ENCODE measurements around the gene ABHD16A. TPM values are rescaled to one million over a fixed set of nuclear protein-coding genes. Genes with fewer than 3 reads are reported as not detected.

Gene ABHD16A
- total RNA-seq, 2 donors from 2014 or later, result 38.3 to 39.4 TPM

DNA sequence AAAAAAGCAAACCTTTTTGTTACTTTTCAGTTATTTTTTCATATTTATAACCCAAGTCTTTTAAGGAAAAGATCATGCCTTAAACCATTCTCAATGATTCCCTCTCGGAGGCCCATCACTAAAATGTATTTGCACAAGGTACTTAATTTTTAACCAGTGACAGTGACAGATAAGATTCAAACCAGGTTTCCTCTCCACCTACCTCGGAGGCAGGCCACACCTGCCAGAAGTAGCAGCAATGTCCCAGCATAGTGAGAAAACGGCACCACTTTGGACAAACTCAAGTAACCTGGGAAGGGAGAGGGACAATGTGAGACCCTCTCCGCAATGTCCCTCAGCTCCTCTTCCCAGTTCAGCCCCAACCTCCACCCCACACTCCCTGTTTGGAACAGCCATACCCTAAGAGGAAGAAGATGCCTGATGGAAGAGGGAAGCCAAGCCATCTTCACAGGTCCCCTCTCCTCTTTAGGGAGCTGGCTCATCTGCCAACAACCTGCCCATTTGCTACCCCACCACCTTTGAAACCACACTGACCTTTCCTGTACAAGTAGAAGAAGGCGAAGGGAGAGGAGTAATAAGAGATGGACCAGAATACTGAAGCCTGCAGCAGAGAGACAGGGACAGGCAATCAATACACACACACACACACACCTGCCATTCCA lies 2.3 kb downstream of the ABHD16A start:
- intact Hi-C loops (cut with DNase I), result no loop called here
- no peak for DNase-seq (ENCODE audit: low spot score)

GRCh38 chr6:31697555-31697954 lies 5.6 kb downstream of the ABHD16A start:
- DNase-seq (ENCODE audit: low spot score), result no peak
- intact Hi-C loops (cut with DNase I), result no loop called here

DNA sequence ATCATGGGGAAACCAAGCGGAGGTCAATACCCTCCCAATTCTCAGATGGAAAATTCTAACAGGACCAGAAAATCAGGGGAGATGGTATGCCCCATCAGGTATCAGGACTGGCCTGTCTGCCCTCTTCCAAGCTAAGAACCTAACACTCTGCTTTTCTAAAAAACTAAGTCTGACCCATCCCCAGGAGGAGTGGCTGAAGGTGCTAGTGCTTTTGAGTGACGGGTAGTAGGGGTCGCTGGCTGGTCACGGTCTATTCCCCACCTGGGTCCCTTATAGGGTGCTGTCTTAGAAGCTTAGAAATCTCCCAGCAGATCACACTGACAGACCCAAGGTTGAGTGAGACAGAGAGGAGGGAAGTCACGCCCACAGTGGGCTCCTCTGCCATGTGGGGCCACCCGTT lies 9.6 kb downstream of the ABHD16A start:
- intact Hi-C loops (cut with DNase I), result no loop called here
- DNase-seq (ENCODE audit: low spot score), result no peak

- intact Hi-C loops (cut with DNase I), result no loop called here
Measured at GRCh38 chr6:31692886-31693285, 10.2 kb downstream of the ABHD16A start.

GRCh38 chr6:31692353-31692752 lies 10.8 kb downstream of the ABHD16A start:
- intact Hi-C loops (cut with DNase I), result no loop called here
- no peak for DNase-seq (ENCODE audit: low spot score)

More at GRCh38 chr6:31692886-31693285, 10.2 kb downstream of the ABHD16A start:
- no peak for DNase-seq (ENCODE audit: low spot score)

DNA sequence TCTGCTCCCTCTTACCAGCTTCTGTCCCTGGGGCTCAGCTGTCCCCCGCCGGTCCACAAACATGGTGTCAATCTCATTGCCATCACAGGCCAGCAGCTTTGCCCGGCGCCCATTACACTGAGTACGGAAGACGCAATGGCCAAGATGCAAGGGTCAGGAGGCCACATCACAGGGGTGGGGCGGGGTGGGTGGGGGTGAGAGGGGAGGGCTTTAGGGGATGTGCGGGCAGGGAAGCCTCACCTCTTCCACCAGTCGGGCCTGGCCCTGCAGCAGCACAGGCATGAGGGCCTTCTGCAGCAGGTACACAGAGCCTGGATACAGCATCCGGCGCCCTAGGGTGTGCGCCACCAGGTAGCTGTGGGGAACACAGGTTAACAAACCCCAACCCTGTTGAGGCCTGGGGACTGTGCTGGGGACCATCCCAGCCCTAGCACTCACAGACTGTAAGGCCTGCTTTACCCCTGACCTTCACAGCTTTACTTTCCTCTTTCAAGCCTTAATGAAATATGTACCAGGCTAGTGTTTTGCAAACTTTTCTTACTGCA lies 11.5 kb downstream of the ABHD16A start:
- DNase-seq (ENCODE audit: low spot score), result peak; percentile 76
- intact Hi-C loops (cut with DNase I), result no loop called here

DNA sequence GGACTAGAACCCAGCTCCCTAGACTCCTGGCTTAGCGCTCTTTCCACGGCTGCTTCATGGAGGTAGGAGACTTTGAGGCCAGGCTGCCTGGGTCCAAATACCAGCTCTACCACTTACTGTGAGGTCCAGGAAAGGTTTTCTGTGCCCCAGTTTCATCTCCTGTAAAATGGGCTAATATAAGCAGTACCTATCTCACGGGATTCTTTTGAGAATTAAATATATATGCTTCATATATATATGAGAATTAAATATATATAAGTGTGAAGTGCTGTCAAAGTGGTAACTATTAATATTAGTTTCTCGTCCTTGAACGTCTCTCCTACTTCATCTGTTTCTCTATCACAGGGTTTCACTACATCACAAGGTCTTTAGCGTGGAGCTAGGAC lies 12.1 kb downstream of the ABHD16A start:
- intact Hi-C loops (cut with DNase I), result no loop called here
- DNase-seq (ENCODE audit: low spot score), result no peak

- intact Hi-C loops (cut with DNase I), result no loop called here
- peak; percentile 66 for DNase-seq (ENCODE audit: low spot score)
Measured at GRCh38 chr6:31690231-31691077, 12.7 kb downstream of the ABHD16A start.

DNA sequence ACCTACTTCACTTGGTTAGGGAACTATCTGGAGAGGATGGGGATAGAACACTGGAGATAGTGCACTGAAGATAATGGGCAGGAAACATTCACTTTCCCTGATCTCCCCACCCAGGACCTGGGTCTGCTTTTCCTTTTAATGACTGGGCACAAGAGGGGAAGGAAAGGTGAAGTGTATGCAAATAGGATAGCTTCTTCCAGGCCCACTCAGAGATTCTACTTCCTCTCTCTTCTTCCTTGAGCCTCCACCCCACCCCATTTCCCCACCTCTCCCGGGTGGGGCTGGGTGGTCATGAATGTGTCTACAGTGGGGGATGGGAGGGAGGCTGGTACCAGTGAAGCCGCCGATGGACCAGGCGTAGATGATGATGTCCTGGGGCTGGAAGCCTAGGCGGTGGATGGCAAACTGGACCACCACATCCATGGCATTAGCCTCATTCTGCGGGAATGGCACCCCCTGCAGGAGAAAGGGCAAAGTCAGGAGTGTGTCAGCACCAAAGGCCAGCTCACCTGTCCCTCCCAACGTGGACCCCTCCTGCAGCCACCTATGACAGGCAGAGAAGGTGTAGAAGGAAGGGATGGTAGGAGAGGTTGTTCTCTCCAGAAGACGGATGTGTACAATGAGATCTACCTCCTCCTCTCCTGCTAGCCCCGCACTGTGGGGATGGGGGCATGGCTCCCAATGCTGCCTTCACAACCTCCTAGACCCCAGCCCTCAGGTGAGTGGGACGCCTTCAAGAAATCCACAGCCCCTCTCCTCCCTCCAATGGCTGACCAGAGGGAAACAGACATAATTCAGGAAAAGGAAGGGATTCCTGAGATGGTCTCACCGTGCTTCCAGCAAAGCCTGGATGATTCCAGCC lies 13.6 kb downstream of the ABHD16A start:
- DNase-seq (ENCODE audit: low spot score), result no peak
- intact Hi-C loops (cut with DNase I), result loop anchor here in 1 of 2 donors (10.0 kb wide), 1 partner anchor 145 kb away; no protein-coding TSS in a partner anchor

GRCh38 chr6:31687860-31688693 lies 15.0 kb downstream of the ABHD16A start:
- intact Hi-C loops (cut with DNase I), result loop anchor here in 1 of 2 donors (10.0 kb wide), 1 partner anchor 147 kb away; no protein-coding TSS in a partner anchor
- DNase-seq (ENCODE audit: low spot score), result peak; percentile 64

GRCh38 chr6:31687321-31687720 lies 15.8 kb downstream of the ABHD16A start:
- intact Hi-C loops (cut with DNase I), result loop anchor here in 1 of 2 donors (10.0 kb wide), 1 partner anchor 147 kb away; no protein-coding TSS in a partner anchor

GRCh38 chr6:31686483-31686882 lies 16.6 kb downstream of the ABHD16A start:
- intact Hi-C loops (cut with DNase I), result loop anchor here in 1 of 2 donors (10.0 kb wide), 1 partner anchor 148 kb away; no protein-coding TSS in a partner anchor
- no peak for DNase-seq (ENCODE audit: low spot score)

More at GRCh38 chr6:31687321-31687720, 15.8 kb downstream of the ABHD16A start:
- DNase-seq (ENCODE audit: low spot score), result no peak

GRCh38 chr6:31683591-31683990 lies 19.5 kb downstream of the ABHD16A start:
- intact Hi-C loops (cut with DNase I), result loop anchor here (5.0 to 10.0 kb wide), 2 partner anchors 149 to 151 kb away; no protein-coding TSS in a partner anchor
- no peak for DNase-seq (ENCODE audit: low spot score)

DNA sequence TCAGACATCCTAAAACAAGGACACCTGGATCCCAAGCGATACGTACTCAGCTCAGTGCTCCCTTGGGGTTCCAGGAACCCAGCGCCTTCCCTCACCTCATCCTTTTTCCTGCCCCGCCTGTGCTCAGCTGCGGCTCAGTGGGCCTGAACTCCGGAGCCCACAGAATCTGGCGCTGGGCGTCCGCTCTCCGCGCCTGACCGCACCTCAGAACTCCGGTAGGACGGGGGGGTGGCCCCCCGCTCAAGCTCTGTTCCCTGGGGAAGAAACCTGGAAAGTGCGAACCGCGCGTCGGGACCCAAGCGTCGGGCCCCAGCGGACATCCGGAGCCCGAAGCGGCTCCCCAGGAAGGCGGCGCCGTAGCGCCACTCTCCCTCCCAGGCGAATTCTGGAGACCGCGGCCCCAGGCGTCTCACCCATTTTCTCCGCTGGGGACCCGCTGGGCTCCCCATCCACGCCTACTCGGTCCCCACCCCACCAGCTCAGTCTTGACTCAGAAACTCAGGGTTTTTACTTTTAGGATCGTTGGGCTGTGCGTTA lies 21.9 kb downstream of the ABHD16A start:
- intact Hi-C loops (cut with DNase I), result loop anchor here (5.0 to 10.0 kb wide), 2 partner anchors 151 to 154 kb away; no protein-coding TSS in a partner anchor
- no peak for DNase-seq (ENCODE audit: low spot score)

DNA sequence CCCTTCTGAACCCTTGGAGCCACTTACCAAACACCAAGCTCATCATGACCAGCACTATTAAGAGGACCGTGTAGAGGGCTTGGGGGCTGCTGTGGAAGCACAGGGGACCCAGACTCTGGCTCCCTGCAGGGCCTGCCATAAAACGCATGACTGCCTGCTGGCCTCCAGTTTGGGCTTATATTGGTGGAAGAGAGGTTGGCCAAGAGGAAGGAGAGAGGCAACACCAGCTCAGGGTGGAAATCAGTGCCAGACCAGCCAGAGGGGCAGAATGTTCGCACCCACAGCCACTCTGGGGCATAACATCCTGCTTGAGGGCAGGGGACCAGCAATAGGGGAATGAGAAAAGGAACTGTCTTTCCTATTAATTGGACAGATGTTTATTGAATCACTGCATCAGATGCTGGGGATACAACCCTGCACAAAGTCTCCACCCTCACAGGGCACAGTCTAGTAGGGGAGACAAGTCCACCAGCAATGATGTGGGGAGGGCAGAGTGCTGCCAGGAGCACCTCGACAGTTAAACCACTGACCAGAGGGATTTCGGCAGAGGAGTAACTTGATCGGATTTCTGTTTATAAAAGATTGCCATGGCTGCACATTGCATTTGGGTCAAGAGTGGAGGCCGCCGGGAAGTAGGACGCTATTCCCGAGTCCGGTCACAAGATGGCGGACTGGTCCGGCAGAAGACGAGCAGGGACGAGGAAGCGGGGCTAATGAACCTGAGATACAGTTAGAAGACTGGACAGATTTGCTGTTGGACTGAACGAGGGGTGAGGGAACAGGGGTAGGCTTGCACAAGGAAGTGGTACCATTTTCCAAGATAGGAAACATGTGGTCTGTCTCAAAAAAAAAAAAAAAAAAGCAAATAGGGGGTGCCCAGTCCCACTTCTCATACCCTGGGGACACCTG lies 22.6 kb downstream of the ABHD16A start, which contains the start of gene LY6G5C:
LY6G5C (minus strand) TSS at position 842 of the 909 bp plus-strand sequence; CDS start at position 148, 694 bp downstream.
- intact Hi-C loops (cut with DNase I), result loop anchor here (5.0 to 10.0 kb wide), 2 partner anchors 152 to 154 kb away; no protein-coding TSS in a partner anchor

GRCh38 chr6:31677955-31678354 lies 25.2 kb downstream of the ABHD16A start:
- intact Hi-C loops (cut with DNase I), result loop anchor here in 1 of 2 donors (5.0 kb wide), 1 partner anchor 274 kb away; no protein-coding TSS in a partner anchor
- DNase-seq (ENCODE audit: low spot score), result no peak

More for the DNA sequence above, 22.6 kb downstream of the ABHD16A start, which contains the start of gene LY6G5C:
- DNase-seq (ENCODE audit: low spot score), result peak; percentile 95

Data from posterior vena cava (tissue), 2 donors.